Measurements from ENCODE around the gene RNU5B-1. TPM values are rescaled to one million over a fixed set of nuclear protein-coding genes. Genes with fewer than 3 reads are reported as not detected.

RNU5B-1 gene
- total and polyA plus RNA-seq, 2 of the 4 experiments (the other 2 are of a cell fraction), result not detected

- H3K9me3 ChIP-seq (ENCODE audit: control insufficient read depth, insufficient read depth, low read length), result no peaks in the 10 kb centered on the region
- CTCF ChIA-PET, result interaction anchor here (1.8 kb wide), 1 partner anchor 12 kb away, joined by 4 read pairs; no protein-coding TSS in a partner anchor
- in situ Hi-C loops (cut with MboI; ENCODE audit: low sequenced_read_pairs), result no loop called here
These were observed 45.1 kb upstream of the RNU5B-1 start for GRCh38 chr15:65259367-65259797.

More at GRCh38 chr15:65259367-65259797, 45.1 kb upstream of the RNU5B-1 start:
- Histone ChIP-seq H3K79me1 (ENCODE audit: low read depth in 1 of 2, low read length in 2 of 2) (no peaks in the 10 kb centered on the region; a peak in 1 of 4 replicates), H3K27me3 (ENCODE audit: control insufficient read depth, insufficient read depth, low read length) (no peaks in the 10 kb centered on the region), H2BK5ac (ENCODE audit: low read depth, low read length, poor library complexity, severe bottlenecking) (no peak overlapping the region), H3K56ac (ENCODE audit: extremely low read depth, insufficient read depth, low read length) (no peak overlapping the region), H4K20me1 (ENCODE audit: insufficient read depth, low read length) (no peaks in the 10 kb centered on the region), H2BK120ac (ENCODE audit: low read depth, low read length) (no peak overlapping the region), H3K4ac (ENCODE audit: low read depth, low read length) (no peak overlapping the region), H2AK5ac (ENCODE audit: low read depth, low read length) (no peak overlapping the region), H3K4me3 (ENCODE audit: insufficient read depth, low read depth, low read length) (no peak overlapping the region), H3K9me1 (ENCODE audit: insufficient read depth, low read length) (peaks cover under 1% of the 10 kb centered on the region; the same call in 1 of the 2 replicates), H4K91ac (ENCODE audit: insufficient read depth, low read depth, low read length) (no peak overlapping the region), H2BK15ac (ENCODE audit: low read depth, low read length) (no peak overlapping the region), H4K8ac (ENCODE audit: low read depth in 2 of 2, low read length in 2 of 2) (no peak overlapping the region), H3K14ac (replicated peaks; ENCODE audit: low read depth, low read length) (no peak overlapping the region), H3K27ac (ENCODE audit: insufficient read depth, low read length) (no peak overlapping the region), H2BK20ac (ENCODE audit: low read depth, low read length) (no peak overlapping the region), H3K23ac (ENCODE audit: low read depth, low read length) (no peak overlapping the region), H3K9ac (ENCODE audit: low read depth, low read length) (no peak overlapping the region), H3K18ac (ENCODE audit: low read depth, low read length) (no peak overlapping the region), H2AK9ac (replicated peaks; ENCODE audit: low read depth, low read length, poor library complexity) (no peak overlapping the region), H4K5ac (ENCODE audit: low read depth, low read length) (no peak overlapping the region), H3K4me2 (ENCODE audit: low read depth, low read length) (no peak overlapping the region), H3K4me1 (ENCODE audit: control insufficient read depth, insufficient read depth, low read length) (peaks cover 8% of the 10 kb centered on the region; the same call in 1 of the 2 replicates), H2AFZ (replicated peaks; ENCODE audit: low read length, poor library complexity) (no peak overlapping the region), H3K36me3 (ENCODE audit: control insufficient read depth, insufficient read depth, low read length) (peaks cover 17% of the 10 kb centered on the region)
- no TSS peak for BruUV-seq (replicated peaks)
- intact Hi-C loops (cut with micrococcal nuclease), result no loop called here
- no peak for DNase-seq
- TF ChIP-seq CEBPB (IDR thresholded peaks at IDR 0.05; ENCODE audit: low read depth, low read length), result no peak
- TF ChIP-seq POLR2A (IDR thresholded peaks at IDR 0.05; ENCODE audit: low read depth, low read length), result no peak
- TF ChIP-seq CHD1 (IDR thresholded peaks at IDR 0.05; ENCODE audit: low read depth, low read length), result no peak
- TF ChIP-seq MAZ (IDR thresholded peaks at IDR 0.05; ENCODE audit: borderline replicate concordance, low read depth, low read length), result no peak
- no peak for TF ChIP-seq MAFK (IDR thresholded peaks at IDR 0.05; ENCODE audit: low read depth, low read length)
- TF ChIP-seq RAD21 (IDR thresholded peaks at IDR 0.05; ENCODE audit: low read length), result no peak
- TF ChIP-seq BHLHE40 (IDR thresholded peaks at IDR 0.05; ENCODE audit: low read depth, low read length), result no peak
- no peak for TF ChIP-seq RCOR1 (IDR thresholded peaks at IDR 0.05; ENCODE audit: insufficient replicate concordance, low read length)
- no peak for TF ChIP-seq USF2 (IDR thresholded peaks at IDR 0.05; ENCODE audit: low read depth, low read length)
- WGBS, 2 experiments (ENCODE audit: extremely low coverage in 2 of 2, insufficient read length in 1 of 2), result 54% methylated on average over 4 of the region's 7 CpGs; no CpG with 5 or more reads in 1 of the 2 experiments
- POLR2A ChIA-PET (ENCODE audit: unreplicated experiment), result no interaction called here
- dilution Hi-C loops (cut with HindIII; ENCODE audit: low sequenced_read_pairs, unreplicated experiment), result no loop called here
- ATAC-seq (ENCODE audit: low read depth), result no peak
